Stomach (tissue), 9 donors: ENCODE results near the gene DYNC1H1. TPM values are rescaled to one million over a fixed set of nuclear protein-coding genes. Genes with fewer than 3 reads are reported as not detected.

Source experiments
- DNase-seq, 2 donors: peaks; one replicate each; pipeline versions ENCODE4 v3.0.0 to v3.0.0-alpha.2; 2013 to 2019
- H3K27ac ChIP-seq, 5 donors: fragments of 200-600 bp in 4 of 5; sonication (generic) in 4 of 5; one replicate each; pipeline ENCODE4 v1.5.1; 2013 to 2019; ENCODE audit warnings: mild to moderate bottlenecking in 1 of 5, moderate library complexity in 1 of 5
- H3K27me3 ChIP-seq, 3 donors: fragments of 200-600 bp; sonication (generic); one replicate each; pipeline ENCODE4 v1.5.1; 2017 to 2019; ENCODE audit warnings: mixed run types in 1 of 3
- H3K36me3 ChIP-seq, 4 donors: fragments of 200-600 bp; sonication (generic); 1 replicate in 3 of 4; 2 replicates in 1 of 4; pipeline ENCODE4 v1.5.1; 2016 to 2019
- H3K4me1 ChIP-seq, 4 donors: fragments of 200-600 bp; sonication (generic); one replicate each; pipeline ENCODE4 v1.5.1; 2016 to 2019
- H3K4me3 ChIP-seq, 4 donors: fragments of 200-600 bp; sonication (generic) in 3 of 4; one replicate each; pipeline ENCODE4 v1.5.1; 2016 to 2019; ENCODE audit warnings: mild to moderate bottlenecking in 1 of 4
- H3K9me3 ChIP-seq, 4 donors: fragments of 200-600 bp; sonication (generic); one replicate each; pipeline ENCODE4 v1.5.1; 2016 to 2019
- CTCF ChIP-seq, 7 experiments: fragments of 450-650 bp in 4 of 7; fragments of 200-600 bp in 3 of 7; sonication (generic) in 3 of 7; IDR thresholded peaks; one replicate each; pipeline ENCODE4 v1.5.1; 2016 to 2019; ENCODE audit warnings: antibody characterized with exemption in 7 of 7, control low read depth in 2 of 7, mild to moderate bottlenecking in 1 of 7
- EP300 ChIP-seq: sonication (generic); formaldehyde crosslinking; IDR thresholded peaks from one replicate; pipeline ENCODE4 v1.6.1; 2017; ENCODE audit warnings: antibody characterized with exemption
- POLR2A ChIP-seq, 4 donors: fragments of 450-650 bp; IDR thresholded peaks; one replicate each; pipeline ENCODE4 v1.6.1; 2016; ENCODE audit warnings: antibody characterized with exemption in 4 of 4, control low read depth in 2 of 4, mild to moderate bottlenecking in 1 of 4, moderate library complexity in 1 of 4
- POLR2AphosphoS5 ChIP-seq, 3 donors: sonication (generic); formaldehyde crosslinking; IDR thresholded peaks; one replicate each; pipeline ENCODE4 v1.6.1; 2016; ENCODE audit warnings: antibody characterized with exemption in 3 of 3
- WGBS, 5 donors: extraction: QIAGEN DNeasy Blood & Tissue Kit in 3 of 5; methylation state at CpG; one replicate each; pipeline versions ENCODE4 v1.1.5 to v1.1.7; 2013 to 2018; 5-methylcytosine and 5-hydroxymethylcytosine counted together
- intact Hi-C: fragments of 100-400 bp; cut with DNase I; formaldehyde crosslinking; loops from one replicate; pipeline ENCODE4 v1.15.1; 2023; ENCODE audit warnings: low total_unique reads
- polyA plus RNA-seq, 3 donors: library from polyadenylated mRNA; stranded (reverse); fragments of 200-250 nt; gene quantifications; one replicate each; pipeline ENCODE4 v1.2.3, GENCODE V29; 2013
- total RNA-seq, 5 donors: library from RNA; depleted of rRNA; stranded (reverse); fragments of >200 nt; gene quantifications; one replicate each; pipeline versions ENCODE4 v1.1.0 to v1.2.3, GENCODE V29; 2014 to 2016
- donor health status: healthy with polysubstance abuse.
- donor health status: Bipolar disorder and iron deficiency.
- donor health status: healthy.

The DYNC1H1 gene
- total and polyA plus RNA-seq, 8 donors = 52.9 to 651 (median 332) TPM

GRCh38 chr14:102046337-102047278 lies 82.2 kb downstream of the DYNC1H1 start:
- Histone ChIP-seq H3K27ac (peak overlapping the region in 3 of 5 donors; percentile 4 to 62 (median 47)), H3K27me3 (no peaks in the 10 kb centered on the region), H3K4me1 (peaks cover 0 to 20% (median 11%) of the 10 kb centered on the region in 4 donors), H3K4me3 (no peak overlapping the region), H3K36me3 (peaks cover 72 to 100% (median 94%) of the 10 kb centered on the region in 4 donors), H3K9me3 (no peaks in the 10 kb centered on the region)
- intact Hi-C loops = loop anchor here (5.0 kb wide), 1 partner anchor 51 kb away; no protein-coding TSS in a partner anchor
- TF ChIP-seq CTCF (IDR thresholded peaks at IDR 0.05) = peak in 5 of 7 experiments; percentile 24 to 71 (median 44)
- TF ChIP-seq POLR2AphosphoS5 (IDR thresholded peaks at IDR 0.05) = peak in 1 of 3 donors; percentile 76
- TF ChIP-seq POLR2A (IDR thresholded peaks at IDR 0.05) = no peak
- DNase-seq = peak; percentile 92 to 96
- WGBS, 5 donors = 32 to 55% (median 39%) methylated on average over 21 to 23 of the region's 23 CpGs

GRCh38 chr14:102047808-102048540 lies 83.6 kb downstream of the DYNC1H1 start:
- Histone ChIP-seq H3K4me3 (no peak overlapping the region), H3K9me3 (no peaks in the 10 kb centered on the region), H3K36me3 (peaks cover 72 to 100% (median 94%) of the 10 kb centered on the region in 4 donors), H3K27ac (no peak overlapping the region), H3K4me1 (peaks cover 0 to 20% (median 11%) of the 10 kb centered on the region in 4 donors), H3K27me3 (no peaks in the 10 kb centered on the region)
- no peak for DNase-seq
- TF ChIP-seq EP300 = no peak
- no peak for TF ChIP-seq POLR2A (IDR thresholded peaks at IDR 0.05)
- no peak for TF ChIP-seq CTCF (IDR thresholded peaks at IDR 0.05)
- no peak for TF ChIP-seq POLR2AphosphoS5 (IDR thresholded peaks at IDR 0.05)
- WGBS, 5 donors = 90 to 95% (median 94%) methylated on average over 33 of the region's 33 CpGs
- intact Hi-C loops = loop anchor here (5.0 kb wide), 1 partner anchor 49 kb away; no protein-coding TSS in a partner anchor

- TF ChIP-seq POLR2AphosphoS5 (IDR thresholded peaks at IDR 0.05) (no peak), EP300 (no peak), POLR2A (IDR thresholded peaks at IDR 0.05) (no peak), CTCF (IDR thresholded peaks at IDR 0.05) (no peak)
- H3K36me3 ChIP-seq = peaks cover 59 to 100% (median 87%) of the 10 kb centered on the region in 4 donors
- peaks cover 0 to 20% (median 11%) of the 10 kb centered on the region in 4 donors for H3K4me1 ChIP-seq
- intact Hi-C loops = loop anchor here (5.0 kb wide), 1 partner anchor 48 kb away; no protein-coding TSS in a partner anchor
- 72 to 93% (median 90%) methylated on average over 9 to 25 of the region's 25 CpGs for WGBS, 5 donors
- no peaks in the 10 kb centered on the region for H3K9me3 ChIP-seq
- no peak for DNase-seq
- no peak overlapping the region for H3K27ac ChIP-seq
- H3K27me3 ChIP-seq = no peaks in the 10 kb centered on the region
- H3K4me3 ChIP-seq = no peak overlapping the region
Observed at GRCh38 chr14:102049258-102050025, 85.1 kb downstream of the DYNC1H1 start.
